GM10248 (cell line): ENCODE results near the gene DEPDC4.

Experiments
- CTCF ChIA-PET: fragments of 300-600 bp; sonication (Branson Sonifier 250); formaldehyde crosslinking; extraction: SDS; loops from one replicate; lab custom pipeline; 2021; ENCODE audit warnings: antibody characterized with exemption; lab: Yijun Ruan, JAX
- POLR2A ChIA-PET: fragments of 350-650 bp; sonication (Branson Sonifier 250); formaldehyde crosslinking; extraction: SDS; loops from one replicate; lab custom pipeline; 2020; ENCODE audit warnings: antibody characterized with exemption; lab: Yijun Ruan, JAX
- DNase-seq: peaks from one replicate; pipeline ENCODE4 v3.0.0; 2012; ENCODE audit errors: extremely low spot score
- CTCF ChIP-seq: IDR thresholded peaks from 2 replicates; pipeline ENCODE4 v1.5.1; 2012; ENCODE audit warnings: mild to moderate bottlenecking, low read depth; ENCODE audit errors: extremely low read depth, missing control alignments, control extremely low read depth

DEPDC4 gene

GRCh38 chr12:100248886-100249285, 18.0 kb downstream of the DEPDC4 start:
- ChIA-PET POLR2A (no interaction called here), CTCF (interaction anchor here (1.0 to 2.6 kb wide), 3 partner anchors 14 to 157 kb away, joined by 4 to 8 read pairs (median 4); no protein-coding TSS in a partner anchor)
- DNase-seq, result no peak
- TF ChIP-seq CTCF, result no peak

DNA sequence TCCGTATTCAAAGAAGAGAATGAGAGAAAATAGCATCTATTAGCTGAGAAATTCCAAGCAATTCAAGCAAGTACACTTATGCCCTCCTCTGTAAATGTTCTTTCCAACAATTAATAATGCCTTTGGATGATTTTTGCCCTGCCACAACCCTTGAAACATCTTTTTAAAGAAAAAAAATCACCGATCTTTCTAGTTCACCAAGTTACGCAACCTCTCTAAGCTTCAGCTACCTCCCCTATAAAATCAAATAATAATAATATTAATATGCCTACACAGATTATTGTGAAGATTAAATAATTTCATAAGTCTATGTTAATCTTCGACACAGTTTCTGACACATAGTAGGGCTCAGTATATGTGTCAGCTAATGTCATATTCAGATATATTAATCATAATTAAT, 19.1 kb downstream of the DEPDC4 start:
- CTCF ChIA-PET, result interaction anchor here (2.6 kb wide), 1 partner anchor 13 kb away, joined by 8 read pairs; no protein-coding TSS in a partner anchor
- POLR2A ChIA-PET, result no interaction called here
- TF ChIP-seq CTCF, result no peak
- DNase-seq, result no peak

DNA sequence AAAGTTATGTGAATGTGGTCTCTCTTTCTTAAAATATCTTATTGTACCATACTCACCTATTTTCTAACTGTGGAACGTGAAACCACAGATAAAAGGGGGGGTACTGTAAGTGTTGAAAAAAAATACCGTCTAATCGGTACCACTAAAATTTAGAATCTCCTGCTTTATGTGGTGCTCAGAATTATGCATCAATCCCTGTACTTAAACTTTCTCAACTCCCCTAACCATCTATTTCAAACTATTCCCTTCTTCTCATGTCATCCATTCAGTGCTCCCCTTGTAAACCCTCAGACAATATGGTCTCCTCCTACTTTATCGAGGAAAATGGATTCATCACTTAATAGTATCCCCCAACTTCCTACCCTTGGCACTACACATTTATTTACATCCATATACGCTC, 23.7 kb downstream of the DEPDC4 start:
- CTCF ChIA-PET, result interaction anchor here (3.8 kb wide), 1 partner anchor 9 kb away, joined by 12 read pairs; no protein-coding TSS in a partner anchor
- POLR2A ChIA-PET, result no interaction called here
- DNase-seq, result no peak
- no peak for TF ChIP-seq CTCF

DNA sequence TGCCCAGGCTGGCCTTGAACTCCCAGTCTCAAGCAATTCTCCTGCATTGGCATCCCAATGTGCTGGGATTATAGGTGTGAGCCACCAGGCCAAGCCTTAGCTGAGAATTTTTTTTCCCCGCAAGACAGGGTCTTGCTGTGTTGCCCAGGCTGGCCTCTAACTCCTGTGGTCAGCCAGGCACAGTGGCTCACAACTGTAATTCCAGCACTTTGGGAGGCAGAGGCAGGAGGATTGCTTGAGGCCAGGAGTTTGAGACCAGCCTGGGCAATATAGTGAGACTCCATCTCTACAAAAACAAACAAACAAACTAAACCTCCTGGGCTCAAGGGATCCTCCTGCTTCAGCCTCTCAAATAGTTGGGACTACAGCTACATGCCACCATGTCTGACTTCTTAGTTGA, 27.3 kb downstream of the DEPDC4 start:
- no peak for DNase-seq
- no peak for TF ChIP-seq CTCF
- ChIA-PET CTCF (interaction anchor here (1.8 kb wide), 1 partner anchor 10 kb away, joined by 4 read pairs; no protein-coding TSS in a partner anchor), POLR2A (no interaction called here)

GRCh38 chr12:100238801-100239200, 28.1 kb downstream of the DEPDC4 start:
- ChIA-PET POLR2A (no interaction called here), CTCF (no interaction called here)
- TF ChIP-seq CTCF, result no peak
- DNase-seq, result no peak

GRCh38 chr12:100234591-100235304, 32.1 kb downstream of the DEPDC4 start:
- DNase-seq, result peak; percentile 30
- ChIA-PET POLR2A (no interaction called here), CTCF (interaction anchor here (0.7 to 4.6 kb wide), 19 partner anchors 9 to 507 kb away, joined by 3 to 29 read pairs (median 5); no protein-coding TSS in a partner anchor)
- peak; percentile 82 for TF ChIP-seq CTCF
